Fibroblast of the aortic adventitia (primary cell): ENCODE results near the gene GPR148. TPM values are rescaled to one million over a fixed set of nuclear protein-coding genes. Genes with fewer than 3 reads are reported as not detected.

Experiments
- DNase-seq: peaks from one replicate; pipeline ENCODE4 v3.0.0-alpha.2; 2010; ENCODE audit warnings: low read depth
- H3K4me3 ChIP-seq: 2 replicates; pipeline ENCODE4 v1.5.1; 2011; ENCODE audit warnings: low read depth, mild to moderate bottlenecking, control low read depth, low read length, moderate library complexity
- CTCF ChIP-seq: IDR thresholded peaks from 2 replicates; pipeline ENCODE4 v1.5.1; 2011; ENCODE audit warnings: mild to moderate bottlenecking, low read length, control low read depth, inconsistent platforms; ENCODE audit not compliant: insufficient read depth
- total RNA-seq: library from RNA; depleted of rRNA; stranded (reverse); fragments of >200 nt; gene quantifications from 2 replicates; pipeline ENCODE4 v1.2.3, GENCODE V29; 2012; ENCODE audit warnings: low replicate concordance

The GPR148 gene
- total RNA-seq, 1 donor = not detected

GRCh38 chr2:130737592-130737991 lies 8.7 kb downstream of the GPR148 start:
- H3K4me3 ChIP-seq = no peak overlapping the region
- no peak for DNase-seq
- no peak for TF ChIP-seq CTCF

GRCh38 chr2:130740671-130741070 lies 11.8 kb downstream of the GPR148 start:
- no peak for TF ChIP-seq CTCF
- DNase-seq = no peak
- no peak overlapping the region for H3K4me3 ChIP-seq

- no peak overlapping the region for H3K4me3 ChIP-seq
- TF ChIP-seq CTCF = no peak
- DNase-seq = no peak
Observed at GRCh38 chr2:130743278-130743677, 14.4 kb downstream of the GPR148 start.

- no peak for TF ChIP-seq CTCF
- DNase-seq = no peak
Observed at GRCh38 chr2:130744287-130745117, 15.6 kb downstream of the GPR148 start.

GRCh38 chr2:130749078-130749477 lies 20.2 kb downstream of the GPR148 start:
- no peak for TF ChIP-seq CTCF
- DNase-seq = no peak
- H3K4me3 ChIP-seq = no peak overlapping the region

More at GRCh38 chr2:130744287-130745117, 15.6 kb downstream of the GPR148 start:
- no peak overlapping the region for H3K4me3 ChIP-seq

GRCh38 chr2:130749641-130750040 lies 20.8 kb downstream of the GPR148 start:
- no peak overlapping the region for H3K4me3 ChIP-seq
- TF ChIP-seq CTCF = no peak
- DNase-seq = no peak
